GM18508 (cell line): ENCODE results near the gene PWWP2B.

ENCODE experiments used
- ATAC-seq: cut with Tn5 transposase; IDR thresholded peaks from one replicate; pipeline ENCODE4 v1.9.1; 2021; ENCODE audit warnings: moderate number of reproducible peaks; ENCODE audit not compliant: insufficient read depth, unreplicated experiment

Gene PWWP2B

DNA sequence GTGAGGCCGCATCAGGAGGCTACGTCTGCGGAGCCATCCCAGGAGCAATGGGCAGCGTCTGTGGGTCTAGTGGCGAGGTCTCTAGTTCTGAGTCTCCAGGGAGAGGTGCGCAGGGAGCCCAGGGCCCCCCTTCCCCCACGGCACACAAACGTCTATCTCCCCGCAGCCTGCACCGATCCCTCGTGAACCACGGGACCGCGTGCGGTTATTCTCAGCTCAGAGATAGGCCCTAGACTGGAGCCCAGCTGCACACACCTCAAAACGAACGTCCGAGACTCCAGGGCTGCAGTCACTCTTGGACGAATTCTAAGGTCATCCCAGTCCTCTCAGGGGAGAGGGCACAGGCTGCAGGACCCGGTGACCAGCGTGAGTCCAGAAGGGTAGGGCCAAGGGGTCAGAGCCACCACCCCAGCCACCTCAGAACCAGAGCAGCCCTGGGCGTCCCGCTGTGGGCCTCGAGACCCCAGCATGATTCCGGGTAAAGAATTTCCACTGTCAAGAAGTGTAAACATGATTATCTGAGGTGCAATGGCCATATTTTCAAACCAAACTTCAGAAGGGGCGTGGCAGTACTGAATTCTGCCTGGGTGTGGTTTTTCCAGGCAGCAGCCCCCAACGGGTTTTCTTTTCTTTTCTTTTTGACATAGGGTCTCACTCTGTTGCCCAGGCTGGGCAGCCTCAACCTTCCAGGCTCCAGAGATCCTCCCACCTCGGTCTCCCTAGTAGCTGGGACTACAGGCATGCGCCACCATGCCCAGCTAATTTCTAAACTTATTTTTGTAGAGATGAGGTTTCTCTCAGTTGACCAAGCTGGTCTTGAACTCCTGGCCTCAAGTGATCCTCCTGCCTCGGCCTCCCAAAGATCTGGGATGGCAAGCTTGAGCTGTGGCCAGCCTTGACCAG is 57.5 kb downstream of the PWWP2B start:
- no peak for ATAC-seq

DNA sequence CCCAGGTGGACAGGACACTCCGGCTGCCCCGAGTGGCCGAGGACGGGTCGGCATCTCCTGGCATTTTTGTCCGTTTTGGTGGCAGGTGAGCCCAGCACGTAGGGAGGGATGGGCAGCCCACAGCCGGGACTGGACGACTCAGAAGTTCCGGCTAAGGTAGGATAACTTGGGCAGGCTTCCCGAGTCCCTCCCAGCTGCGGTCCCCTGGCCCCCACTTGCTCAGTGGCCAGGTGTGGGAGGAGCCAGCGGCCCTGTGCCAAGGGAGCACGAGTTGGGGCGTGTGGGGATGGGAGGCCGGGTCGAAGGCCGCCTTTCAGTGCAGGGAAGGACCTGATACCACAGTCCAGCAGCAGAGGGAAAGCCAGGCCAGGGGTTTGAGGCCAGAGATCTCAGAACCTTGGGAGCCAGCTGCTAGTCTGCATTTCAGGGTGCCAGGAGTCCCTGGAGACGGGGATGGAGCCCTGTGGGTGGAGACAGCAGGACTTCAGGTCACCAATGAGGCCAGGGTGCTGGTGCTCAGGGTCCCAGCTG is 58.5 kb downstream of the PWWP2B start:
- ATAC-seq: no peak

DNA sequence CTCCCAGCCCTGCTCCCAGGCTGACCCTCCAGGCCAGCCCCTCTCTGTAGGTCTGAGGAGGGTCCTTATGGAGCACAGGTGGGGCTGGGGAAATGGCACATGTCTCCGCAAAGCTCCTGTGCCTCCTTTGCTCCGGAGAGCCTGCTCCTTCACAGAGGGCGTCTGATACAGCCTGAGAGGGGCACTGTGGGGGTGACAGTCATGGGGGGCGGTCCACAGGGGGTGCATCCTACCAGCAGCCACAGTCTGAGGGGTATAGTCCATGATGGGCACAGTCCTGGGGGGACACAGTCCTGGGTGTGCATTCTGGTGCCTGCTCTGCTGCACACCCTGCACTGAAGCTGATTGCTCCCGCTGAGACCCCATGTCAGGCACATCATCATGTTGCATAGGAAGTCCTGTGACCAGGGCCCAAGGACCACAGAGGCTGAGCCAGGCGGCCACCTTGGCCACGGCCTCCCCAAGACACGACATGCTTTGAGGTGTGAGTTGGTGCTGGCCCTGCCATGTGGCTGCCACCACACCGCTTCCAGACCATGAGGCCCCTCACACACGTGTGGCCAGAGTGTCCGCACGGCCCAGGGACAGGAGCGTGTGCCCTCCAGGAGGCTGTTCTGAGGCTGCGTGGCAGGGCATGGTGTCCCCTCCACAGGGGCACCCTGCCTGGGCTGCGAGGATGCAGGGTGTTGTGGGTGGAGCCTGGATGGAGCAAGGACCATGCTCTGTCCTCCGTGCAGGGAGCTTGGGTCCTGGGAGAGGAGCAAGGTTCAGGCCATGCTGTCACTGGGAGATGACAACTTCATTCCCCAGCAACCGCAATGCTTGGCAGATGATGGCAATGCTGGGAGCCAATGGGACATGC is 59.2 kb downstream of the PWWP2B start:
- no peak for ATAC-seq

DNA sequence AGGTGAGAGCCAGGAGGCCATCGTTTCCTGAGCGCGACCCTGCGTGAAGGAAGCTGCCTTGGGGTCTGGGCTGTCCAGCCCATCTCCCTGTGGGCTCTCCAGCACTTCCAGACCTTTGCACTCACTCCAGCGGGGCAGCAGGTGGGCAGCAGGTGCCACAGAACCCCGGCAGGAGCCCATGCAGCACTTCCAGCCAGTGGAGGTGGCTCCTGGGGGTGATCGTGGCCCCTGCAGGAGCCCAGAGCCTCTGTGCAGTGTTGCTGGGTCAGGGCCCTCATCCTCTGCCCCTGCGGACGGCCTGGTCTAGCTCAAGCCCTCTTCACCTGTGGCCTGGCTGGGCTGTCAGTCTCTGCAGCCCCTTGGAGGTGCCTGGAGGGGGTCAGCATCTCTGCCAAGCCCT is 59.9 kb downstream of the PWWP2B start:
- ATAC-seq: no peak

DNA sequence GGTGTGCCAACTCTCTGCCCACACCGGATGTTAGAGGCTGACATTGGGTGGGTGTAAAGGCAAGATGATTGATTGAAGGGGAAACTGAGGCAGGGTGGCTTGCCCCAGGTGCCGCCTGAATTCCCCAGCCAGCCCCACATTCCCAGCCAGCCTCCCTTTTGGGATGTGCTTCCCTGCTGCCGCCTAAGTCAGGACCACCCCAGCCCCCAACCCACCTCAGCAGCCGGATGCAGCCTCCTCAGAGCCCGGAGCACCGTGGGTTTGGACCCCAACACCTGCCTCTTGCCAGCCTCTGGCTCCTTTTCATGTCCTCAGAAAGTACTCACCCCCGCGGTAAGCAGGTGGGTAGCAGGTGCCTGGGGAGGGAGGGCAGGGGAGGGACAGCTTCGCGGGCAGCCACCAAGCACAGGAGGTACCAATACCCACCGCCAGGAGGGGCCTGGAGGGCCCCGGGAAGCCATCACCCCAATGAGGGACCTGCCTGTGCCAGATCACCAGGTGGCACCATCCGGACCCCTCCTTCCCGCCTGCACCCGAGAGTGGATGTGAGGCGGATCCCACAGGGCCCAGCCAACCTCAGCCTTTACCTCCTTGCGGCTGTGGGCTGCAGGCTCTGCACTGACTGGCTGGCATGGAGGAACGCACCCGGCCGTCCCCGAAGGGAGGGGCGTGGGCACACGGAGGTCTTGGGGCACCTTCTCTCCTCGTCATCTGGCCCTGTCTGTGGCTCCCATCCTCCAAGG is 60.5 kb downstream of the PWWP2B start:
- ATAC-seq: no peak

DNA sequence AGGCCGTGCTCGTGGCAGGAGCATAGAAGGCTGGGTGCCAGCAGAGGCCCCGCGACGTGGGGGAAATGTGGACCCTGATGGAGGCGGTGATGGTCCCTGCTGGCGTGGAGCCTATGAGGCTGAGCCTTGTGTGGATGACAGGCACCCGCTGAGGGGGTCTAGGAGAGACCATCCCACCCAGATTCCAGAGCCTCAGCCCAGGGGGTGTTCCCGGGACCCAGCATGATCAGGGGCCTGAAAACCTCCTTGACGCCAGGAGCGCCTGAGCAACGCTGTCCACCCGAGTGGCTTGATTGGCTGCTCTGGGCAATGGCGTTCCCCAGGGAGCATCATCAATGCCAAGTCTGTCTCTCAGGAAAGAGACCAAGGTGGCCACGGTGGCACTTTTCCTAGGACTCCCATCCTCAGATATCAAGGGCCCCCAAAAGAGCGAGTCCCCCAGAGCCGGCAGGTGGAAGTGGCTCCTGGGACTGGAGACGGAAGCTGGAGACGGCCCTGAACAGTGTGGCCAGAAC is 61.1 kb downstream of the PWWP2B start:
- no peak for ATAC-seq

DNA sequence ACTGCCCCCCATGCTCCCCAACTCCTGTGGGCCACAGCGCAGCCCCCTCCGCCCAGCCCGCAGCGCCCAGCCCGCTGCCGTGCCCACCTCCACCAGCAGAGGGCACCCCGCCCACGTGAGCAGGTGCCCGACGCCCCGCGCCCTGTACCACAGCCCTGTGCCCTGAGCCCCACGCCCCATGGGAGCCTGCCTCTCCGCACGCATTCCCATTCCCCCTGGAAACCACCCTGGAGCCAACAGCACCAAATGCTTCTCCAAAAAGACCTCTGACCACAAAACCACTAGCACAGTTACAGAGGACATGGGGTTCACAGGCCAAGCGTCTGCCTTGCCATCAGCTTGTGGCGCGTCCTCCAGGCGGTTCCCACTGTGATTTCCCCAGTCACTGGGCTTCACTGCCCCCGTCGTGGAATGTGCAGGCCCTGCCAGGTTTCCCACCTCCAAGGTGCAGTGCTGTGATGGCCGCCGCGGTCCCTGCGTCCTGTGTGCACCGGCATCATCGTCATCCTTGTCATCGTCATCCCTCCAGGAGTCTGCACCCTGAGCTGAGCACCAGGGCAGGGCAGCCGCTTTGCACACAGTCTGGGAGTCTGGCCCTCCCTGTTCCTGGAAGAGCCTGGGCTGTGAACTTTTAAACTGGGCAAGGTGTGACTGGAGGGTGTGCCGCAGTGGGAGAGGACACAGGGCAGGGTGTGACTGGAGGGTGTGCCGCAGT is 61.7 kb downstream of the PWWP2B start:
- ATAC-seq: no peak

DNA sequence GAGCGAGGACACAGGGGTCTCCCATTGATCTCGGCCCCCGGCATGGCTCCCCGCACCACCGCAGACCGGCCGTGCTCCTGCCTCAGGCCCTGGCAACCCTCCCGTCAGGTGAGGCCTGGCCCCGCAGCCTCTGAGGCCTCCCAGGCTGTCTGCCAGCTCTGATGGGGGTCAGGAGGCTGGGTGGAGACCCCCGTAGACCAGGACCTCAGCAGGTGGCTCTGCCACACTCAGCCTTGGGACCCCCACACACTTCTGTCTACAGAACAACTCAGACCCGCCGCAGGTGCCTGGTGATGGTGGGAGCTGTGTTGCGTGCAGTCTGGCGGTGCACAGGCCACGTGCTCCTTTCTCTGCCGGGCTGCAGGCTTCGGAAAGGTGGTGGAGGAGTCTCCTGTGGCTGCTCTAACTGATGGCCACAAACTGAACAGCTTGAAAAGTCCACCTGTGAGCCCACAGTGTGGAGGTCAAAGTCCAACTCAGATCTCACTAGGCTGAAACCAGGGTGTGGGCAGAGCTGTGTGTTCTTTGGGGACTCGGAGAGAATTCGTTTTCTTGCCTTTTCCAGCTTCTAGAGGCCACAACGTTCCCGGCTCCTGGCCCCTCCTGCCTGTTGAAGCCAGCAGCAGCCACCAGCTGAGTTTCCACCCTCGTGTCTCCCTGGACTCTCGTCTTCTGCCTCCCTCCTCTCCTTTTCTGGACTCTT is 62.5 kb downstream of the PWWP2B start:
- no peak for ATAC-seq

DNA sequence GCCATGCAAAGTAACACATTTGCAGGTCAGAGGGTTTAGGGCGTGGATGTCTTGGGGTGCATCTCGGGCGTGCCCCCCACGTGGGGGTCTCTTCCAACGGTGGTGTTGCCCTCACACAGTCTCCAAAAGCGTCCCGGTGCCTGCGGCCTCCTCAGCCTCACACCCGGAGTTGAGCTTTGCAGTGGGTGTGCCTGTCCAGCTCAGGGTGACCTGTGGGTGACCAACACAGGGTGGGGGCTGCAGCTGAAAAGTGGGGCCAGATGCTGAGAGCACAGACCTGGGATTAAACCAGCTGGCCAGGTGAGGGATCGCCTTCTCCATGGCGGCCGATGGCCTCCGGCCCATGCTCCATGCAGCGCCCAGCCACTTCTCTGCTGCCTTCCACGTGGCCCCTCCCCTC is 63.1 kb downstream of the PWWP2B start:
- ATAC-seq: no peak

DNA sequence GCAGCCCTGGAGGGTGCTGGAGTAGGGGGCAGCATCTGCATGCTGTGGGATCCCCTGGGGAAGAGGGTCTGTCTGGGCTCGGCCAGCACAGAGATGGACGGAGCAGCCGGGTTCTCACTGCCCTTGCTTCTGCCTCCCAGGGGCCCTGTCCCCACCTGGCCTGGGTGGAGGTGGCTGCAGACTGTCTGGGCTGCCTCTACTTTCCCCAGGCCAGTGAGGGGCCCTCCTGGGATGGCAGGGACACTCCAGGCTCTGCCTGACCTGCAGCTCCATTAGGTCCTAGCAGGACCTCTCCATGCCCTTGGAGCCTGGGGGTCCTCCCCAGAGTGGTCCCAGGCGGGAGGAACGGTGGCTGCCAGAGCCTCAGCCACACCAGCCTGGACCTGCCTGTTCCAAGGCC is 63.7 kb downstream of the PWWP2B start:
- ATAC-seq: no peak

DNA sequence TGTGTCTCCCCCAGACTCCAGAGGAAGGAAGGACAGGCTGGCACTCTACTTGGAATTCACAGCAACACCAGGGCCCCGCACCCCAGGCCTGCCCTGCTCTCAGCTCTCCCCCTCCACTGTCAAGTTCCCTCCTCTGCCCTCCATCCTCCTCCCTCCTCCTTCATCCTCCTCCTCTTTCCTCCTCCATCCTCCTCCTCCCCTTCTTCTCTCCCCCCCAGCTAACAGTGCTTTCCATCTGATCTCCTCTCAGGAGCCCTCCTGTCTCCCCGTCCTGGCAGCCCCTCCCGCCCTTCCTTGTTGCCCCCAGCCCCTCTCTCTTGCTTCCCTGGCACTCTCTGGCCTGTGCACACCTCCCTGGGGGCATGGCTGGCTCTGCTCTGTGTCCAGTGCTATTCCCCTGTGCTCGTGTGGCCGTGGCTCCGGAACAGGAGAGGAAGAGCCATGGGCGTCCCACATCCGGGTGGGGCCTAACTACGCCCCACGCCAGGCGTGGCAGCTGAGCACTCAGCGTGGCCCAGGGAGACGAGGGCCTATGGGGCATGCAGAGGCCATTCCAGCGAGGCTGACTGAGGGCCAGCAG is 64.2 kb downstream of the PWWP2B start:
- no peak for ATAC-seq

DNA sequence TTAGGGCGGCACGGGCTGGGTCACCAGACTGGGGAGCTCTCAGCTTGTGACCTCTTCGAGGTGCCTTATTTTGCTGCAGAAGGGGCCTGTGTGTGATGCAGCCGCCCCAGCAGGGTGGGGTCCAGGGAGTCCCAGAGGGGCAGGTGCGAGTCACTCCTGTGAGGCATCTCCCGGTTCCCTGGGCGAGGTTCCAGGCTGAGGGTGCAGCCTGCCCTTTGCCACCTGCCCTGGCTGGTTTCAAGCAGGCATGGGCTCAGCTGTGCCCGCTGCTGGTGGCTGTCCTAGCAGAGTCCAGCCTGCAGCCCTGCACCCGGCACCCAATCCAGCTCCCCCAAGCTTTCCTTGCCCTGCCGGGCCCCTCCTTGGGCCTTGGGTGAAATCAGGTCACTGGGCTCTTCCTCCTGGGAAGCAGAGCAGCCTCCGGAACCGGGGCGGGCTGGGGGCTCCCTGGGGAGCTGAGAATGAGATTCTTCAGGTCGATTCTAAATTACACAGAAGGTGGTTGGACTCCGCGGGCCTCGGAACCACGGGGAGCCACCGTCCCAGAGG is 64.8 kb downstream of the PWWP2B start:
- ATAC-seq: no peak

DNA sequence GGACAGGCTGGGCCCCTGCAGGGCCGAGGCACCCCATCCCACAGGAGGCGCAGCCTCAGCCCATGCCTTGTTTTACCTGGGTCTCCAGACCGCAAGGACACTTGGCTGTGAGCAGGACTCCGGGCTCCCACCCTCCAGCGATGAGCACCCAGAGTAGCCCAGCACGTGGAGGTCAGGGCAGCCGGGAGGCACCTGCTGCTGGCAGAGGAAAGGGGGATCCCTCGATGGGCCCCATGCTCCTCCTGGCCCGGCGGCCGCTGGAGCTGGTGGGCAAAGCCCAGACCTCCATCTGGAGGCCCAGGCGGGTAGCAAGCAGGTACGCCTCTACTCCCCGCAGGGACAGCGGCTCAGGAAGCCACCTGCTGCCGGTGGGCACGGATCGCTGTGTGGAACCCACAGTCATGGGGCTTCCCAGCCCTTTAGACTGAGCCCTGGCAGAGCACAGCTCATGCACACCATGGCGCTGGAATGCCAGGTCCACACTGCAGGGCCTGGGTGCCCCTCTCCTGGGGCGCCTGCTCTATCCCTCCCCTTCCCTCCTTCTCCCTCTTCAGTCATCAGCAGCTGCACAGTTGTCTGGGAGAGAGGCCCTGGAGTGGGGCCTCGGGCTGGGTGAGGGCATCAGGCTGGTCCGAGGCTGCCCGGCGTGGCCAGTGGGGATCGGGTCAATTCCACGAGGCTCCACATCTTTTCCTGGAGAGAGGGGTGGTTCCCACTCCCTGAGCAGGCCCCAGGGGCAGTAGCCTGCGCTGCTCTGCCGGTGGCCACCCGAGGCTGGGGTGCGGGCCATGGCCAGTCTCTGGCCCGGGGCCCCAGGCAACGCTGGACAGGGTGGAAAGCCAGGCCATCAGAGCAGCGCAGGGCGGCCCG is 65.7 kb downstream of the PWWP2B start:
- ATAC-seq: no peak

DNA sequence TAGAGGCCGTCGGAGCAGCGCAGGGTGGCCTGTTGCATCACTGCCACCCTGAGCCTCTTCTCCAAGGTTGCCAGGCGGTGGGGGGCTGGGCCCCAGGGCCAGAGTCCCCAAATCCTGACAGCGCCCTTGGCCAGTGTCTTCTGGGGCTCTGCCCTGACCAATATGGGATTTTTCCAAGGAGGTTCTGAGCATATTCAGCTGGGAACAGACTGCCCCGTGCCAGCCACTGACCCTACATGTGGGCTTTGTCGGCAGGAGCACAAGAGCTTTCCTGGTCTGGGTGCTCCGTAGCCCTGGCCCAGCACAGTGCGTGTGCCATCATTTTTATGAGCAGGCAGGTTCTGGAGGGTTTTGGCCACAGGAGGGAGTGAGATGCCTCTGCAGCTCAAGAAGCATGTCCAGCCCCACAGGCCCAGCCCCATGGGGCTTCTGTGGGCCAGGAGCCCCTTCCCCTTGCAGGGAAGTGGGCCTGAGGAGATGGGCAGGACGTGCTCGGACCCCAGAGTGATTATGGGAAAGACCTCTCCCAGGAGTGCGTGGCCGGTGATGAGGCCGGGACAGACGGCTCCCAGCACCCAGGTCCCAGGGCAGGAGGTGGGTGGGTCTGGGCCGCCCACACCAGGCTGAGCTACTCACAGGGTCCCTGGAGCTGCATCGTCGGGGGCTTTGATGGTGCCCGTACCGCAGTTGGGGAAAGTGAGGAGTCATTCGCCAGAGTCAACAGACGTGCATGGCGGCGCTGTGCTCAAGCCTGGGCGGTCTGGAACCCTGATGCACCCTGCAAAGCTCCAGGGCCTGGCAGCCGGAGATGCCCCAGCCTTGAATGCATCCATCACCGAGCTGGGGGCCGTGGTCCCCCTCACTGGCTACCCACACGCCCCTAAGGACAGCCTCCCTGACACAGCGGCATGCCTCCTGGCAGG is 66.6 kb downstream of the PWWP2B start:
- ATAC-seq: no peak

DNA sequence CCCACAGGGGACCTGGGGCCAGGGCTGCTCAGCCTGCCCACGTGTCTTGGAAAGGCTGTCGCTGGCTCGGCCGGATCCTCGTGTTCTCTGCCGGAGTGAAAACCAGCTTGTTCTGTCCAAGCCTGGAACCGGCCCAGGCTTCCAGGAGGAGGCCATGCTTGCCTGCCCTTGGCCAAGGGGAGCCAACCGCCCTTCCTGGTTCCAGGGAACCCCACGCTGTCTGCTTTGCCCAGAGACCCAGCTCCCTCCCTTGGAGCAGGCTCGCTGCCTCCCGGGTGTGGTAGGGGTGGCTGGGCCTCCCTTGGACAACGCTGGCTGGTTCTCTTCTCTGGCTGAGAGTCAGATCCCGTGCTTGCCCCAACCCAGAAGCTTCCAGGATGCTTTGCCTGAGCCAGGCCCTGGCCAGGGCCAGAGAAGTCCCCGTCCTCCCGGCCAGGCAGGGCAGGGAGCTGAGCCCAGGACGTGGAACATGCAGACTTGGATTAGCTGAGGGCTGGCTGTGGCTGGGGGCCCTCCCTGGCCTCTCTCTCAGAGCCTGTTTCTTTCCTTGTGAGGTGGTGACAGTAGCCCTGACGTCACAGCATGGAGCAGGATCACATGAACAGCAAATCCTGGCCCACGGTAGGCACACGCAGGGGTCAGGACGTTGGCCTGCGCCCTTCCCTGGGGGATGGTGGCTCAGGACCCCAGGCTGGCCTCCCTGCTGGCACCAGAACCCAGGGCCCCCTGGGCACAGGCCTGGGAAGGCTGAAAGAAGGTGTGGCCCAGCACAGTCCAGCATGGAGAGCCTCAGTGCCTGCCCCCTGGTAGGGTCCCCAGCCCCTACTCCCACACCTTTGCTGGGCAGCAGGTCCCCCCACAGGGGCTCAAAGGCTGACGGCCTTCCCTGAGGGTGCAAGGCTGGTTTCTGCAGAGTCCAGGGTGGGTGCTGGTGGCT is 67.5 kb downstream of the PWWP2B start:
- no peak for ATAC-seq
